HepG2 (cell line): ENCODE measurements around the gene BCCIP. TPM values are rescaled to one million over a fixed set of nuclear protein-coding genes. Genes with fewer than 3 reads are reported as not detected.
A peak's percentile ranks its signal among the peaks of the same experiment; 100 is the strongest.

Experiments
- BCL6 ChIP-seq: IDR thresholded peaks from 2 replicates; pipeline ENCODE4 v1.6.1; 2016; ENCODE audit warnings: missing genetic modification reagents, missing compliant biosample characterization
- BHLHE40 ChIP-seq: IDR thresholded peaks from 2 replicates; pipeline ENCODE4 v1.6.1; 2011; ENCODE audit warnings: low read length, improper control_type of control experiment
- DMAP1 ChIP-seq: IDR thresholded peaks from 2 replicates; pipeline ENCODE4 v1.6.1; 2016
- ETV5 ChIP-seq: IDR thresholded peaks from 2 replicates; pipeline ENCODE4 v1.6.1; 2018; ENCODE audit warnings: missing biosample characterization, missing genetic modification reagents, inconsistent platforms, borderline replicate concordance
- HDAC1 ChIP-seq: sonication (generic); formaldehyde crosslinking; IDR thresholded peaks from 2 replicates; pipeline ENCODE4 v1.5.1; 2020; ENCODE audit warnings: mild to moderate bottlenecking, missing genetic modification reagents
- HMG20A ChIP-seq: IDR thresholded peaks from 2 replicates; pipeline ENCODE4 v1.6.1; 2016; ENCODE audit warnings: borderline replicate concordance
- HMG20B ChIP-seq: conservative IDR thresholded peaks from 2 replicates; pipeline ENCODE4 v1.6.1; 2016; ENCODE audit warnings: missing genetic modification reagents, missing compliant biosample characterization
- HNF4G ChIP-seq, 2 experiments: sonication (generic) in 1 of 2; formaldehyde crosslinking in 1 of 2; IDR thresholded peaks; 2 replicates each; pipeline versions ENCODE4 v1.4.0 to v1.6.1; 2011 to 2020; ENCODE audit warnings: borderline replicate concordance in 2 of 2, low read depth in 2 of 2, mild to moderate bottlenecking in 2 of 2, low read length in 1 of 2, missing genetic modification reagents in 1 of 2, moderate library complexity in 1 of 2
- HOXA3 ChIP-seq: sonication (generic); formaldehyde crosslinking; IDR thresholded peaks from 2 replicates; pipeline ENCODE4 v1.5.0; 2020; ENCODE audit warnings: missing genetic modification reagents
- KAT8 ChIP-seq: IDR thresholded peaks from 2 replicates; pipeline ENCODE4 v1.6.1; 2016; ENCODE audit warnings: missing genetic modification reagents, missing compliant biosample characterization
- NFIB ChIP-seq: sonication (generic); formaldehyde crosslinking; IDR thresholded peaks from 2 replicates; pipeline ENCODE4 v1.9.0; 2021; ENCODE audit warnings: missing genetic modification reagents, mild to moderate bottlenecking, borderline replicate concordance
- PPARG ChIP-seq: conservative IDR thresholded peaks from 2 replicates; pipeline ENCODE4 v1.6.1; 2016; ENCODE audit warnings: missing biosample characterization, missing genetic modification reagents
- ZBTB20 ChIP-seq: sonication (generic); formaldehyde crosslinking; IDR thresholded peaks from 2 replicates; pipeline ENCODE4 v1.8.1; 2023; ENCODE audit warnings: missing genetic modification reagents, low read depth, mild to moderate bottlenecking, borderline replicate concordance
- ZC3H4 ChIP-seq: sonication (generic); formaldehyde crosslinking; IDR thresholded peaks from 2 replicates; pipeline ENCODE4 v1.4.0; 2020; ENCODE audit warnings: missing genetic modification reagents, borderline replicate concordance
- ZNF292 ChIP-seq: sonication (generic); formaldehyde crosslinking; IDR thresholded peaks from 2 replicates; pipeline ENCODE4 v1.8.1; 2022; ENCODE audit warnings: mild to moderate bottlenecking, low read depth, missing genetic modification reagents, borderline replicate concordance
- ZNF350 ChIP-seq: sonication (generic); formaldehyde crosslinking; IDR thresholded peaks from 2 replicates; pipeline ENCODE4 v1.4.0; 2020; ENCODE audit warnings: mild to moderate bottlenecking, low read depth, missing genetic modification reagents, borderline replicate concordance
- ZNF629 ChIP-seq: sonication (generic); formaldehyde crosslinking; conservative IDR thresholded peaks from 2 replicates; pipeline ENCODE4 v1.5.0; 2020; ENCODE audit warnings: missing genetic modification reagents
- ZNF792 ChIP-seq: IDR thresholded peaks from 2 replicates; pipeline ENCODE4 v1.6.1; 2016
- polyA plus RNA-seq, 8 experiments: library from polyadenylated mRNA; depleted of rRNA in 3 of 8; stranded (reverse) in 7 of 8; unstranded in 1 of 8; fragments of >200 nt; fragmentation: Illumina TruSeq in 4 of 8; extraction: Trizol in 4 of 8; gene quantifications; 2 replicates each; pipeline versions ENCODE4 v1.2.1 to v1.2.3, GENCODE V29; 2011 to 2016; ENCODE audit warnings: low read depth in 4 of 8, missing spikeins in 1 of 8, mixed read lengths in 1 of 8; ENCODE audit not compliant: insufficient read depth in 1 of 8
- total RNA-seq, 5 experiments: library from RNA; depleted of rRNA; stranded (reverse); fragments of >200 nt; fragmentation: Illumina TruSeq; extraction: Trizol; gene quantifications; 2 replicates each; pipeline ENCODE4 v1.2.3, GENCODE V29; 2016; ENCODE audit warnings: low read depth in 1 of 5
- TF ChIP-seq, protein P1 (sequence below): sonication (generic); formaldehyde crosslinking; IDR thresholded peaks from 2 replicates; pipeline ENCODE4 v1.5.1; 2020; ENCODE audit warnings: mild to moderate bottlenecking, missing genetic modification reagents, borderline replicate concordance
- TF ChIP-seq, protein P2 (sequence below): IDR thresholded peaks from 2 replicates; pipeline ENCODE4 v1.6.1; 2016; ENCODE audit warnings: missing compliant biosample characterization, missing genetic modification reagents, borderline replicate concordance

The BCCIP gene
- total and polyA plus RNA-seq, 2 of the 13 experiments (the other 11 are each of a cell fraction or from before 2014, with no cell fraction given): 37.0 to 132 TPM

DNA sequence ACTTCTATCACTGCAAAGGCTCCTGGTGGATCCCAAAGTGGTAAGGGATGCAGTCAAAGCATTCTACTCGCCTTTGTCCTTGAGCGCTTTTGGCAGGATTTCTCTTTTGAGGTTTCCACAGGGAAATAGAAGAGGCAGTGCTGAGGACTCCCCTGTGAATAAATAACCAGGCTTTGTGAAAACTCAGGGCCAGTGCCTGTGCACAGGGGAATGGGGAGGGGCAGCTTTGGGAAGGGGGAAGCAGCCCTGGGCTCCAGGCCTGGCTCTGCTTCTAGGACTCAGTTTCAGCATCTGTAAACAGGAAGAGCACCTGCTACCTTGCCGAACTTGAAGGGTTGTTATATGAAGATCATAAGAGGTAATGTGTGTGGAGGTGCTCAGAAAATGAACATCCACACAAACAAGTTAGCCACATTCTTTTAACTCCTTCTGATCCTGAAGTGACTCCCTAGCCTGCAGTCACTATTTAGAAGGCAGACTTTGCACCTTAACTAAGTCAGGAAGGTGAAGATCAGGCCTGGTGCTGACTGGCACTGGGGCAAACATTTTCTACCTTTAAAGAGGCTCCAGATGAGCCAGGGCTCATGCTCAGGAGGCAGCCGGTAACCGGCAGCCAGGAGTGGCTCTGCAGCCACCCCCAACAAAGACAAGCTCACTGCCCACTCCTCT, 25.2 kb upstream of the BCCIP start (continued):
- TF ChIP-seq, protein P1, sequence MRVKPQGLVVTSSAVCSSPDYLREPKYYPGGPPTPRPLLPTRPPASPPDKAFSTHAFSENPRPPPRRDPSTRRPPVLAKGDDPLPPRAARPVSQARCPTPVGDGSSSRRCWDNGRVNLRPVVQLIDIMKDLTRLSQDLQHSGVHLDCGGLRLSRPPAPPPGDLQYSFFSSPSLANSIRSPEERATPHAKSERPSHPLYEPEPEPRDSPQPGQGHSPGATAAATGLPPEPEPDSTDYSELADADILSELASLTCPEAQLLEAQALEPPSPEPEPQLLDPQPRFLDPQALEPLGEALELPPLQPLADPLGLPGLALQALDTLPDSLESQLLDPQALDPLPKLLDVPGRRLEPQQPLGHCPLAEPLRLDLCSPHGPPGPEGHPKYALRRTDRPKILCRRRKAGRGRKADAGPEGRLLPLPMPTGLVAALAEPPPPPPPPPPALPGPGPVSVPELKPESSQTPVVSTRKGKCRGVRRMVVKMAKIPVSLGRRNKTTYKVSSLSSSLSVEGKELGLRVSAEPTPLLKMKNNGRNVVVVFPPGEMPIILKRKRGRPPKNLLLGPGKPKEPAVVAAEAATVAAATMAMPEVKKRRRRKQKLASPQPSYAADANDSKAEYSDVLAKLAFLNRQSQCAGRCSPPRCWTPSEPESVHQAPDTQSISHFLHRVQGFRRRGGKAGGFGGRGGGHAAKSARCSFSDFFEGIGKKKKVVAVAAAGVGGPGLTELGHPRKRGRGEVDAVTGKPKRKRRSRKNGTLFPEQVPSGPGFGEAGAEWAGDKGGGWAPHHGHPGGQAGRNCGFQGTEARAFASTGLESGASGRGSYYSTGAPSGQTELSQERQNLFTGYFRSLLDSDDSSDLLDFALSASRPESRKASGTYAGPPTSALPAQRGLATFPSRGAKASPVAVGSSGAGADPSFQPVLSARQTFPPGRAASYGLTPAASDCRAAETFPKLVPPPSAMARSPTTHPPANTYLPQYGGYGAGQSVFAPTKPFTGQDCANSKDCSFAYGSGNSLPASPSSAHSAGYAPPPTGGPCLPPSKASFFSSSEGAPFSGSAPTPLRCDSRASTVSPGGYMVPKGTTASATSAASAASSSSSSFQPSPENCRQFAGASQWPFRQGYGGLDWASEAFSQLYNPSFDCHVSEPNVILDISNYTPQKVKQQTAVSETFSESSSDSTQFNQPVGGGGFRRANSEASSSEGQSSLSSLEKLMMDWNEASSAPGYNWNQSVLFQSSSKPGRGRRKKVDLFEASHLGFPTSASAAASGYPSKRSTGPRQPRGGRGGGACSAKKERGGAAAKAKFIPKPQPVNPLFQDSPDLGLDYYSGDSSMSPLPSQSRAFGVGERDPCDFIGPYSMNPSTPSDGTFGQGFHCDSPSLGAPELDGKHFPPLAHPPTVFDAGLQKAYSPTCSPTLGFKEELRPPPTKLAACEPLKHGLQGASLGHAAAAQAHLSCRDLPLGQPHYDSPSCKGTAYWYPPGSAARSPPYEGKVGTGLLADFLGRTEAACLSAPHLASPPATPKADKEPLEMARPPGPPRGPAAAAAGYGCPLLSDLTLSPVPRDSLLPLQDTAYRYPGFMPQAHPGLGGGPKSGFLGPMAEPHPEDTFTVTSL (CRISPR knock-in tag): peak; percentile 49; the same call in 1 of the 2 replicates
- TF ChIP-seq DMAP1 (CRISPR knock-in tag): no peak
- 0 out of 2 replicates have a peak, but pooled peaks have one; percentile 32 for TF ChIP-seq ZNF350 (CRISPR knock-in tag)
- TF ChIP-seq BCL6 (CRISPR knock-in tag): peak; percentile 33; the same call in 1 of the 2 replicates
- TF ChIP-seq ETV5 (CRISPR knock-in tag): 0 out of 2 replicates have a peak, but pooled peaks have one; percentile 10
- 0 out of 2 replicates have a peak, but pooled peaks have one; percentile 18 for TF ChIP-seq ZNF792
- TF ChIP-seq HMG20A (CRISPR knock-in tag): peak; percentile 46; the same call in 1 of the 2 replicates
- peak; percentile 34; the same call in 1 of the 2 replicates for TF ChIP-seq ZBTB20 (CRISPR knock-in tag)
- TF ChIP-seq, protein P2, sequence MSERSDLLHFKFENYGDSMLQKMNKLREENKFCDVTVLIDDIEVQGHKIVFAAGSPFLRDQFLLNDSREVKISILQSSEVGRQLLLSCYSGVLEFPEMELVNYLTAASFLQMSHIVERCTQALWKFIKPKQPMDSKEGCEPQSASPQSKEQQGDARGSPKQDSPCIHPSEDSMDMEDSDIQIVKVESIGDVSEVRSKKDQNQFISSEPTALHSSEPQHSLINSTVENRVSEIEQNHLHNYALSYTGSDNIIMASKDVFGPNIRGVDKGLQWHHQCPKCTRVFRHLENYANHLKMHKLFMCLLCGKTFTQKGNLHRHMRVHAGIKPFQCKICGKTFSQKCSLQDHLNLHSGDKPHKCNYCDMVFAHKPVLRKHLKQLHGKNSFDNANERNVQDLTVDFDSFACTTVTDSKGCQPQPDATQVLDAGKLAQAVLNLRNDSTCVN (CRISPR knock-in tag): no peak
- 0 out of 2 replicates have a peak, but pooled peaks have one; percentile 32 for TF ChIP-seq HMG20B (CRISPR knock-in tag)
- TF ChIP-seq PPARG (CRISPR knock-in tag): 0 out of 2 replicates have a peak, but pooled peaks have one; percentile 24
- TF ChIP-seq HDAC1 (CRISPR knock-in tag): peak; percentile 45; the same call in 1 of the 2 replicates
- peak; percentile 44; the same call in 1 of the 2 replicates for TF ChIP-seq ZNF292 (CRISPR knock-in tag)
- TF ChIP-seq HNF4G (IDR thresholded peaks at IDR 0.05; ENCODE audit: borderline replicate concordance, low read depth, low read length): peak; percentile 4; the same call in 1 of the 2 replicates
- TF ChIP-seq HNF4G (CRISPR knock-in tag; IDR thresholded peaks at IDR 0.05; ENCODE audit: borderline replicate concordance, low read depth): no peak
- TF ChIP-seq ZC3H4 (CRISPR knock-in tag): no peak
- TF ChIP-seq NFIB (CRISPR knock-in tag): no peak
- TF ChIP-seq BHLHE40: no peak
- peak; percentile 82 for TF ChIP-seq ZNF629 (CRISPR knock-in tag)
- TF ChIP-seq HOXA3 (CRISPR knock-in tag): 0 out of 2 replicates have a peak, but pooled peaks have one; percentile 8
- TF ChIP-seq KAT8 (CRISPR knock-in tag): 0 out of 2 replicates have a peak, but pooled peaks have one; percentile 43
